DOHH2 (cell line): ENCODE data around the gene LONRF3.

Experiments
- H3F3A ChIP-seq: fragments of 200-600 bp; sonication (generic), shearing (Covaris generic); 2 replicates; pipeline ENCODE4 v1.6.0; 2016; ENCODE audit warnings: antibody characterized with exemption, mild to moderate bottlenecking; ENCODE audit not compliant: control insufficient read depth, insufficient read depth
- H3K27ac ChIP-seq: fragments of 200-600 bp; sonication (generic); 2 replicates; pipeline ENCODE4 v1.5.1; 2014; ENCODE audit warnings: low read depth, mild to moderate bottlenecking, low read length, moderate library complexity
- H3K27me3 ChIP-seq: fragments of 200-600 bp; sonication (generic); 2 replicates; pipeline ENCODE4 v1.6.1; 2014; ENCODE audit warnings: mild to moderate bottlenecking, low read length, mixed read lengths; ENCODE audit not compliant: control insufficient read depth
- H3K36me3 ChIP-seq: fragments of 200-600 bp; sonication (generic); 2 replicates; pipeline ENCODE4 v1.6.1; 2014; ENCODE audit warnings: mild to moderate bottlenecking, low read length, moderate library complexity, mixed read lengths; ENCODE audit not compliant: control insufficient read depth
- H3K4me1 ChIP-seq: fragments of 200-600 bp; sonication (generic); 2 replicates; pipeline ENCODE4 v1.6.1; 2014; ENCODE audit warnings: mild to moderate bottlenecking, low read length, mixed read lengths; ENCODE audit not compliant: control insufficient read depth
- H3K4me2 ChIP-seq: fragments of 200-600 bp; sonication (generic); 2 replicates; pipeline ENCODE4 v1.6.0; 2014; ENCODE audit warnings: mild to moderate bottlenecking, low read length, moderate library complexity
- H3K4me3 ChIP-seq: fragments of 200-600 bp; sonication (generic); 2 replicates; pipeline ENCODE4 v1.5.1; 2014; ENCODE audit warnings: mild to moderate bottlenecking, low read length, mixed read lengths
- H3K79me2 ChIP-seq: fragments of 200-600 bp; sonication (generic); 2 replicates; pipeline ENCODE4 v1.6.1; 2014; ENCODE audit warnings: mild to moderate bottlenecking, low read length, mixed read lengths; ENCODE audit not compliant: control insufficient read depth
- H3K9me2 ChIP-seq: fragments of 200-600 bp; sonication (generic); replicated peaks from 2 replicates; pipeline ENCODE4 v1.6.1; 2014; ENCODE audit warnings: mild to moderate bottlenecking, low read length, mixed read lengths; ENCODE audit not compliant: control insufficient read depth
- H3K9me3 ChIP-seq: fragments of 200-600 bp; sonication (generic); 2 replicates; pipeline ENCODE4 v1.6.1; 2014; ENCODE audit warnings: antibody characterized with exemption, low read length, mixed read lengths; ENCODE audit not compliant: control insufficient read depth, insufficient read depth
- H4K20me1 ChIP-seq: fragments of 200-600 bp; sonication (generic); 2 replicates; pipeline ENCODE4 v1.6.0; 2014; ENCODE audit warnings: low read depth, mild to moderate bottlenecking, antibody characterized with exemption, low read length, moderate library complexity; ENCODE audit not compliant: control insufficient read depth, insufficient read depth
- CTCF ChIP-seq: fragments of 200-600 bp; sonication (generic); IDR thresholded peaks from one replicate; pipeline ENCODE4 v1.5.1; 2014; ENCODE audit warnings: antibody characterized with exemption, mild to moderate bottlenecking, low read depth, low read length; ENCODE audit not compliant: poor library complexity, severe bottlenecking
- EZH2phosphoT487 ChIP-seq: fragments of 200-600 bp; sonication (generic); IDR thresholded peaks from 2 replicates; pipeline ENCODE4 v1.6.1; 2017; ENCODE audit warnings: borderline replicate concordance, mild to moderate bottlenecking, antibody characterized with exemption, low read length, moderate library complexity, mixed read lengths

Gene LONRF3

GRCh38 chrX:119004920-119005524 is 30.6 kb downstream of the LONRF3 start:
- TF ChIP-seq EZH2phosphoT487 (no peak), CTCF (peak; percentile 75)
- Histone ChIP-seq H3K79me2 (no peaks in the 10 kb centered on the region), H3K9me3 (no peaks in the 10 kb centered on the region), H3K4me1 (no peaks in the 10 kb centered on the region), H3K36me3 (no peaks in the 10 kb centered on the region), H4K20me1 (no peaks in the 10 kb centered on the region), H3F3A (no peaks in the 10 kb centered on the region), H3K27ac (no peak overlapping the region), H3K4me3 (no peak overlapping the region), H3K4me2 (no peak overlapping the region), H3K27me3 (no peaks in the 10 kb centered on the region), H3K9me2 (no peaks in the 10 kb centered on the region)

GRCh38 chrX:119007189-119007770 is 32.9 kb downstream of the LONRF3 start:
- H3K4me3 ChIP-seq: no peak overlapping the region
- no peaks in the 10 kb centered on the region for H4K20me1 ChIP-seq
- H3K9me2 ChIP-seq: no peaks in the 10 kb centered on the region
- H3K79me2 ChIP-seq: no peaks in the 10 kb centered on the region
- no peak overlapping the region for H3K4me2 ChIP-seq
- no peak overlapping the region for H3K27ac ChIP-seq
- H3K36me3 ChIP-seq: no peaks in the 10 kb centered on the region
- H3F3A ChIP-seq: no peaks in the 10 kb centered on the region
- no peak for TF ChIP-seq CTCF
- no peak for TF ChIP-seq EZH2phosphoT487
- H3K4me1 ChIP-seq: no peaks in the 10 kb centered on the region
- no peaks in the 10 kb centered on the region for H3K27me3 ChIP-seq
- H3K9me3 ChIP-seq: no peaks in the 10 kb centered on the region

GRCh38 chrX:119008110-119008744 is 33.8 kb downstream of the LONRF3 start:
- Histone ChIP-seq H3K27me3 (no peaks in the 10 kb centered on the region), H4K20me1 (no peaks in the 10 kb centered on the region), H3K4me3 (no peak overlapping the region), H3K9me2 (no peaks in the 10 kb centered on the region), H3K36me3 (no peaks in the 10 kb centered on the region), H3K9me3 (no peaks in the 10 kb centered on the region), H3F3A (no peaks in the 10 kb centered on the region), H3K4me2 (no peak overlapping the region), H3K79me2 (no peaks in the 10 kb centered on the region), H3K27ac (no peak overlapping the region), H3K4me1 (no peaks in the 10 kb centered on the region)
- TF ChIP-seq EZH2phosphoT487 (no peak), CTCF (peak; percentile 57)
